Measurements from ENCODE around the gene RIOX2. TPM values are rescaled to one million over a fixed set of nuclear protein-coding genes. Genes with fewer than 3 reads are reported as not detected.

RIOX2 gene
- total RNA-seq: 17.6 and 44.7 TPM in 2 replicates

DNA sequence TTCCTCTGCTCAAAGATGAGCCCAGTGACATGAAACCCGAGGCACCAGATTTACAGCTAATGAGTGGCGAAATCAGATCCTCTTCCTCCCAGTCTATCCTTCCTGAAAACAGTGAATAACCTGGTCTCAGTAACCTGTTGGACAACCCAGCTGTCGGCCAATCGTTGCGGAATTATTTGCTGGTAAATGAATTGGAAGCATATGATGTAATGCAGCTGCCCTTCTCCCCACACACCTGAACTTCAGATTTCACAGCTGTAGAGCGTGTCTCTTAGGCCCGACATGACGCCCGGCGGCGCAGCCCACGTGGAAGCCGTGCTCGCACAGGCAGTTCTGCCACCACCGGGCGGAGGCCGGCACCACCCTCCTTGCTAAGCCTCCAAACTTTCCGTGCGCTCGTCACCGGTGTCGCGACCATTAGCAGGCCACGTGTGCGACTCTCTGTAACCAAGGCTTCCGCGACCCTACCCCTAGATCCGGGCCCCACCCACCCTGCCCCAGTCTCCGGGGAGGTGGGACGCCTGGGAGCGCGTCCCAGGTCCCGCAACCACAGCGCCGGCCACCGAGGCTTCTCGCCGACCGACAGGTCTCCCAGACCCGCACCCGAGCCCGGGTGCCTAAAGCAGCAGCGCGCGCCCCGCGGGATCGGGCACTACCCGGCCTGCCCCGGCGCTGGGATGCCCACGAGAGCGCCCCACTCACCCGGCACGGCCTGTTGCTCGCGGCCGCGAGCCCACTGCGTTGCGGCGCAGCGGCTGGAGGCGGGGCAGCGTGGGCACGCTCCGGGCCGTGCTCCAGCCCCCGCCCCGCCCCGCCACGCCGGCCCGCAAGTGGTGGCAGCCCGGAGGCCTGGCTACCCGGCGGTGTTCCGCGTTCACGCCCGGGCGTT lies at the start of gene RIOX2:
TSS of gene RIOX2 (minus strand) at position 753 of the 889 bp plus-strand sequence. CDS start 4,838 bp downstream, outside the sequence.

Other genes starting within 250 kb of the RIOX2 start
- 4.7 and 5.0 TPM in 2 replicates for gene ARL6, start 207.7 kb downstream of the RIOX2 start, total RNA-seq
- gene CRYBG3, start 150.4 kb downstream of the RIOX2 start, total RNA-seq: 21.9 and 40.4 TPM in 2 replicates
- not detected in 2 replicates for gene GABRR3, start 62.9 kb upstream of the RIOX2 start, total RNA-seq
- not detected in 2 replicates for gene OR5AC2, start 114.7 kb upstream of the RIOX2 start, total RNA-seq
- not detected in 2 replicates for gene OR5H1, start 158.3 kb upstream of the RIOX2 start, total RNA-seq
- gene OR5H14, start 175.0 kb upstream of the RIOX2 start, total RNA-seq: not detected in 2 replicates
- gene OR5H15, start 194.3 kb upstream of the RIOX2 start, total RNA-seq: not detected in 2 replicates

All from bladder microvascular endothelial cell (primary cell).